ENCODE data around the gene UBE2N. TPM values are rescaled to one million over a fixed set of nuclear protein-coding genes. Genes with fewer than 3 reads are reported as not detected.
"Not testable (repeated sequence)": the region's sequence is repeated elsewhere in the genome, so short reads cannot be mapped to it uniquely, and the experiment has no call there.

The UBE2N gene
- total RNA-seq, 1 donor from 2014 or later = 86.3 TPM

GRCh38 chr12:93397412-93397811 lies 44.3 kb downstream of the UBE2N start:
- Histone ChIP-seq H3K36me3 (peaks cover 56% of the 10 kb centered on the region), H3K27ac (replicated peaks) (peak overlapping the region; percentile 59), H3K4me3 (no peak overlapping the region), H3K4me1 (peaks cover 55% of the 10 kb centered on the region), H3K9me3 (replicated peaks) (no peaks in the 10 kb centered on the region), H3K27me3 (ENCODE audit: low read depth) (no peaks in the 10 kb centered on the region)
- DNase-seq = no peak
- intact Hi-C loops (cut with micrococcal nuclease) = loop anchor here (2.0 kb wide), 1 partner anchor 411 kb away; no protein-coding TSS in a partner anchor
- TF ChIP-seq CTCF (IDR thresholded peaks at IDR 0.05; ENCODE audit: borderline replicate concordance) = no peak

GRCh38 chr12:93393425-93393824 lies 48.3 kb downstream of the UBE2N start:
- H3K36me3 ChIP-seq = peaks cover 45% of the 10 kb centered on the region
- intact Hi-C loops (cut with micrococcal nuclease) = no loop called here
- H3K4me1 ChIP-seq = peaks cover 85% of the 10 kb centered on the region
- H3K9me3 ChIP-seq (replicated peaks) = no peaks in the 10 kb centered on the region
- H3K27ac ChIP-seq (replicated peaks) = peak overlapping the region; percentile 16
- DNase-seq = no peak
- no peak for TF ChIP-seq CTCF (IDR thresholded peaks at IDR 0.05; ENCODE audit: borderline replicate concordance)
- no peaks in the 10 kb centered on the region for H3K27me3 ChIP-seq (ENCODE audit: low read depth)
- no peak overlapping the region for H3K4me3 ChIP-seq

GRCh38 chr12:93390549-93391297 lies 51.0 kb downstream of the UBE2N start:
- Histone ChIP-seq H3K9me3 (replicated peaks) (no peaks in the 10 kb centered on the region), H3K27ac (replicated peaks) (peak overlapping the region; percentile 70), H3K27me3 (ENCODE audit: low read depth) (no peaks in the 10 kb centered on the region), H3K4me3 (peak overlapping the region; percentile 29), H3K36me3 (peaks cover 32% of the 10 kb centered on the region), H3K4me1 (peaks cover 85% of the 10 kb centered on the region)
- TF ChIP-seq CTCF (IDR thresholded peaks at IDR 0.05; ENCODE audit: borderline replicate concordance) = no peak
- intact Hi-C loops (cut with micrococcal nuclease) = no loop called here
- no peak for DNase-seq

GRCh38 chr12:93390031-93390430 lies 51.7 kb downstream of the UBE2N start:
- TF ChIP-seq CTCF (IDR thresholded peaks at IDR 0.05; ENCODE audit: borderline replicate concordance) = no peak
- peaks cover 85% of the 10 kb centered on the region for H3K4me1 ChIP-seq
- H3K27me3 ChIP-seq (ENCODE audit: low read depth) = no peaks in the 10 kb centered on the region
- H3K9me3 ChIP-seq (replicated peaks) = no peaks in the 10 kb centered on the region
- intact Hi-C loops (cut with micrococcal nuclease) = no loop called here
- no peak for DNase-seq
- peak overlapping the region; percentile 70 for H3K27ac ChIP-seq (replicated peaks)
- H3K4me3 ChIP-seq = peak overlapping the region; percentile 29
- H3K36me3 ChIP-seq = peaks cover 25% of the 10 kb centered on the region

GRCh38 chr12:93387780-93388179 lies 54.0 kb downstream of the UBE2N start:
- H3K27ac ChIP-seq (replicated peaks) = peak overlapping the region; percentile 34
- no peak for TF ChIP-seq CTCF (IDR thresholded peaks at IDR 0.05; ENCODE audit: borderline replicate concordance)
- H3K4me1 ChIP-seq = peaks cover 89% of the 10 kb centered on the region
- no peak for DNase-seq
- intact Hi-C loops (cut with micrococcal nuclease) = no loop called here
- peak overlapping the region; percentile 20 for H3K4me3 ChIP-seq
- H3K36me3 ChIP-seq = peaks cover 16% of the 10 kb centered on the region
- no peaks in the 10 kb centered on the region for H3K27me3 ChIP-seq (ENCODE audit: low read depth)
- H3K9me3 ChIP-seq (replicated peaks) = no peaks in the 10 kb centered on the region

GRCh38 chr12:93381976-93382437 lies 59.7 kb downstream of the UBE2N start:
- H3K9me3 ChIP-seq (replicated peaks); intact Hi-C loops (cut with micrococcal nuclease): not testable (repeated sequence)
- peak overlapping the region; percentile 84 for H3K4me3 ChIP-seq

More at GRCh38 chr12:93381976-93382437, 59.7 kb downstream of the UBE2N start:
- DNase-seq; H3K27me3 ChIP-seq (ENCODE audit: low read depth); H3K36me3 ChIP-seq: not testable (repeated sequence)
- H3K27ac ChIP-seq (replicated peaks) = peak overlapping the region; percentile 93
- peaks cover 88% of the 10 kb centered on the region for H3K4me1 ChIP-seq

Measured in left ventricle myocardium inferior (tissue), 1 donor.